T-helper 2 cell treated with Interferon-gamma antibody and Interleukin-4, amounts not matched to agents 5 μg/mL and 100 μg/mL, for 36 hours (primary cell): Measurements from ENCODE around the gene KCNC3.

Experiments
- DNase-seq: peaks from one replicate; pipeline ENCODE4 v3.0.0; 2021; ENCODE audit warnings: low spot score
- H3K27ac Mint-ChIP-seq: one replicate; pipeline ENCODE4 v1.8.0; 2021; ENCODE audit warnings: mild to moderate bottlenecking, mixed read lengths
- H3K27me3 Mint-ChIP-seq: one replicate; pipeline ENCODE4 v1.8.0; 2021; ENCODE audit warnings: low read depth, mixed read lengths
- H3K36me3 Mint-ChIP-seq: one replicate; pipeline ENCODE4 v1.8.0; 2021; ENCODE audit warnings: low read depth, mixed read lengths
- H3K4me1 Mint-ChIP-seq: one replicate; pipeline ENCODE4 v1.8.0; 2021; ENCODE audit warnings: low read depth, mixed read lengths
- H3K4me3 Mint-ChIP-seq: one replicate; pipeline ENCODE4 v1.8.0; 2022; ENCODE audit warnings: mild to moderate bottlenecking, moderate library complexity, mixed read lengths
- H3K9me3 Mint-ChIP-seq: one replicate; pipeline ENCODE4 v1.8.0; 2021; ENCODE audit warnings: mixed read lengths

KCNC3 gene

DNA sequence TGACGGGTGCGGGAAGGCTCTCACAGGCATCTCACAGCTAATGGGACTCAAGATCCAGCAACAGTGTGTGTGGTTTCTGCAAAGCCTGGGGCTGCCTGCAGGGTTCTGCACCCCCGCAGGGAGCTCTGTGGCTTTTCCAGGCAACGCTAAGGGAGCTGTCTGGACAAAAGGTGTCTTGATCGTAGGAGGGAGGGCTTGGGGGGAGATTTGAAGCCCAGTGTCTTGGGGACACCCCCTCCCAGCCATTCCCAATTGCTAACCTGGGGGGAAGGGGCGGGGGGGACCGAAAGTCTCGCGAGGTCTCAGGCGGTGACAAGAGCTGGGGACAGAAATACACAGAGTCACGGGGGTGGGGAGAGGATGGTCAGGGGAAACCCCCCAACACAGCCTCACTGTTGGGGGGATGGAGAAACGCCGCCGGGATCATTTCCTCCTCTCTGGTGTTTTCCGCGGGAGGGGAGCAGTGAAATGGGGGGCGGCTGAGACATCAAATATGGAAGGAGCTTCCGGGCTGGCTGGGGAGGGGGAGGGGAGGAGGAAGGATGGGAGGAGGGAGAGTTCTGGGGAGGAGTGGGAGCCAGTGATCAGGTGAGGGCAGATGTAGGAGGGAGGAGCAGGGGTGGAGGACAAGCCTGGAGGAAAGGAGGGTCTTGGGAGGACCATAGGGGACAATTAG lies 13.3 kb downstream of the KCNC3 start:
- H3K4me1 Mint-ChIP-seq, result peaks cover 8% of the 10 kb centered on the region

GRCh38 chr19:50314724-50315708 lies 14.2 kb downstream of the KCNC3 start:
- peak overlapping the region; percentile 68 for H3K4me3 Mint-ChIP-seq
- no peak for DNase-seq
- H3K27ac Mint-ChIP-seq, result peak overlapping the region; percentile 66
- peaks cover 8% of the 10 kb centered on the region for H3K4me1 Mint-ChIP-seq
- H3K9me3 Mint-ChIP-seq, result no peaks in the 10 kb centered on the region
- peaks cover 5% of the 10 kb centered on the region for H3K36me3 Mint-ChIP-seq
- peaks cover 51% of the 10 kb centered on the region for H3K27me3 Mint-ChIP-seq

More for the DNA sequence above, 13.3 kb downstream of the KCNC3 start:
- peak; percentile 33 for DNase-seq
- H3K36me3 Mint-ChIP-seq, result peaks cover 5% of the 10 kb centered on the region
- peak overlapping the region; percentile 45 for H3K27ac Mint-ChIP-seq
- H3K27me3 Mint-ChIP-seq, result peaks cover 42% of the 10 kb centered on the region
- H3K9me3 Mint-ChIP-seq, result no peaks in the 10 kb centered on the region
- peak overlapping the region; percentile 81 for H3K4me3 Mint-ChIP-seq

GRCh38 chr19:50313812-50314536 lies 15.2 kb downstream of the KCNC3 start:
- peaks cover 8% of the 10 kb centered on the region for H3K4me1 Mint-ChIP-seq
- no peak for DNase-seq
- no peak overlapping the region for H3K27ac Mint-ChIP-seq
- no peak overlapping the region for H3K4me3 Mint-ChIP-seq
- H3K9me3 Mint-ChIP-seq, result no peaks in the 10 kb centered on the region
- peaks cover 54% of the 10 kb centered on the region for H3K27me3 Mint-ChIP-seq
- peaks cover 5% of the 10 kb centered on the region for H3K36me3 Mint-ChIP-seq

DNA sequence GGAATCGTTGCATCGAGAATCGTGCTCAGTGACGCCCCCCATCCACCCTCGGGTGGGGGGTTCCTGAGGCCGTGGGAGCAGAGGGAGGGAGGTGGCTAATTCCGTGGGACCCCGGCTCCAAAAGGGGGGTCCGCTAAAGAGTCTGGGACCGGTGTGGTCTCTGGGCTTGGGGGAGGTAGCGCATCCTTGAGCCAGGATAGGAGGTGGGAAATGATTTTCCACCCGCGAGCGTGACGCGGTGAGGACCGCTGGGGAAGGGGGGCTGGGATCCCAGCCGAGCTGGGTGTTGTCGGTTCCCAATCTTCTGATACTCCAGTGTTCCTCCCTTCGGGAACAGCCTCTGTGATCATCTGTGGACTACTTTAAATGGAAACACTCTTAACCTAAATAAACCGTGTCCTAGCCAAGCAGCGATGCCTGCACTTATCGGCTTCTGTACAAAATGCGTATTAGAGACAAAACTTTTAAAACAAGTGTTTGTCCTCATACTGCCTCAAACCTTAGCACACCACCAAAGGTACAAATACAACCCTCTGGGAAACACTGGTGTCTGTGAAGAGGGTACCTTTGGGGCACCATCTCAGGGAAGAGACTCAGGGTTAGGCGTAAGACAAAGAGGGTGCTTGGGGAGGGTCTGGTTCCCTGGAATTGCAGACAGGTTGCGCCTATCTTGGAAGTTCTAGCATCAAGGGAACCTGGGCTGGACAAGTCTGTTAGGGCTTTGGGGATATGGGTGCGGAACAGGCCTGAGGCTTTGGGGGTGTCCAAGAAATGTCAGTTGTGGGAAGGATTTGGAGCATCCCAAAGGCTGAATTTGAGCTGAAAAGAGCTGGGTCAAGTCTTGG lies 16.0 kb downstream of the KCNC3 start:
- H3K27me3 Mint-ChIP-seq, result peaks cover 60% of the 10 kb centered on the region
- no peak overlapping the region for H3K27ac Mint-ChIP-seq
- H3K4me3 Mint-ChIP-seq, result no peak overlapping the region
- DNase-seq, result no peak
- H3K4me1 Mint-ChIP-seq, result peaks cover 8% of the 10 kb centered on the region
- H3K9me3 Mint-ChIP-seq, result no peaks in the 10 kb centered on the region
- H3K36me3 Mint-ChIP-seq, result peaks cover 5% of the 10 kb centered on the region

- Mint-ChIP-seq H3K27me3 (peaks cover 69% of the 10 kb centered on the region), H3K36me3 (peaks cover 5% of the 10 kb centered on the region), H3K27ac (no peak overlapping the region), H3K4me3 (no peak overlapping the region), H3K9me3 (no peaks in the 10 kb centered on the region), H3K4me1 (peaks cover 8% of the 10 kb centered on the region)
- DNase-seq, result no peak
Observed at GRCh38 chr19:50311723-50312635, 17.2 kb downstream of the KCNC3 start.

GRCh38 chr19:50310759-50311465 lies 18.3 kb downstream of the KCNC3 start:
- Mint-ChIP-seq H3K4me3 (no peak overlapping the region), H3K27me3 (peaks cover 66% of the 10 kb centered on the region), H3K9me3 (no peaks in the 10 kb centered on the region), H3K27ac (no peak overlapping the region), H3K4me1 (peaks cover 5% of the 10 kb centered on the region), H3K36me3 (peaks cover 5% of the 10 kb centered on the region)
- no peak for DNase-seq

GRCh38 chr19:50309396-50310125 lies 19.6 kb downstream of the KCNC3 start:
- DNase-seq, result no peak
- H3K27me3 Mint-ChIP-seq, result peaks cover 63% of the 10 kb centered on the region
- H3K4me1 Mint-ChIP-seq, result no peaks in the 10 kb centered on the region
- H3K36me3 Mint-ChIP-seq, result peaks cover 4% of the 10 kb centered on the region
- H3K27ac Mint-ChIP-seq, result no peak overlapping the region
- no peaks in the 10 kb centered on the region for H3K9me3 Mint-ChIP-seq
- no peak overlapping the region for H3K4me3 Mint-ChIP-seq

- H3K36me3 Mint-ChIP-seq, result peaks cover 4% of the 10 kb centered on the region
- H3K4me3 Mint-ChIP-seq, result no peak overlapping the region
- H3K9me3 Mint-ChIP-seq, result no peaks in the 10 kb centered on the region
- DNase-seq, result no peak
- H3K27ac Mint-ChIP-seq, result no peak overlapping the region
- peaks cover 58% of the 10 kb centered on the region for H3K27me3 Mint-ChIP-seq
- H3K4me1 Mint-ChIP-seq, result no peaks in the 10 kb centered on the region
Observed at GRCh38 chr19:50308991-50309390, 20.2 kb downstream of the KCNC3 start.

- no peaks in the 10 kb centered on the region for H3K36me3 Mint-ChIP-seq
- no peaks in the 10 kb centered on the region for H3K4me1 Mint-ChIP-seq
- H3K27ac Mint-ChIP-seq, result no peak overlapping the region
- H3K4me3 Mint-ChIP-seq, result no peak overlapping the region
- H3K27me3 Mint-ChIP-seq, result peaks cover 20% of the 10 kb centered on the region
- H3K9me3 Mint-ChIP-seq, result no peaks in the 10 kb centered on the region
- no peak for DNase-seq
Observed at GRCh38 chr19:50303558-50303957, 25.6 kb downstream of the KCNC3 start.

- no peak for DNase-seq
- H3K27ac Mint-ChIP-seq, result no peak overlapping the region
Observed at GRCh38 chr19:50301607-50301971, 27.6 kb downstream of the KCNC3 start.

GRCh38 chr19:50300814-50301606 lies 28.2 kb downstream of the KCNC3 start:
- Mint-ChIP-seq H3K4me1 (no peaks in the 10 kb centered on the region), H3K27me3 (peaks cover 5% of the 10 kb centered on the region), H3K9me3 (no peaks in the 10 kb centered on the region), H3K4me3 (no peak overlapping the region), H3K27ac (no peak overlapping the region), H3K36me3 (no peaks in the 10 kb centered on the region)
- peak; percentile 17 for DNase-seq

More at GRCh38 chr19:50301607-50301971, 27.6 kb downstream of the KCNC3 start:
- peaks cover 8% of the 10 kb centered on the region for H3K27me3 Mint-ChIP-seq
- no peaks in the 10 kb centered on the region for H3K4me1 Mint-ChIP-seq
- H3K9me3 Mint-ChIP-seq, result no peaks in the 10 kb centered on the region
- no peaks in the 10 kb centered on the region for H3K36me3 Mint-ChIP-seq
- no peak overlapping the region for H3K4me3 Mint-ChIP-seq
